Astrocyte (in vitro differentiated cells and primary cell): ENCODE measurements around the gene STK33.

Experiments used
- EZH2 ChIP-seq: IDR thresholded peaks from 2 replicates; pipeline ENCODE4 v1.6.1; 2012; ENCODE audit warnings: mild to moderate bottlenecking, low read length, inconsistent platforms; ENCODE audit not compliant: insufficient read depth
- TF ChIP-seq, protein P1 (sequence below): IDR thresholded peaks from 2 replicates; pipeline ENCODE4 v1.5.1; 2011; ENCODE audit warnings: low read depth, mild to moderate bottlenecking, inconsistent platforms, low read length, moderate library complexity; ENCODE audit not compliant: insufficient read depth

DNA sequence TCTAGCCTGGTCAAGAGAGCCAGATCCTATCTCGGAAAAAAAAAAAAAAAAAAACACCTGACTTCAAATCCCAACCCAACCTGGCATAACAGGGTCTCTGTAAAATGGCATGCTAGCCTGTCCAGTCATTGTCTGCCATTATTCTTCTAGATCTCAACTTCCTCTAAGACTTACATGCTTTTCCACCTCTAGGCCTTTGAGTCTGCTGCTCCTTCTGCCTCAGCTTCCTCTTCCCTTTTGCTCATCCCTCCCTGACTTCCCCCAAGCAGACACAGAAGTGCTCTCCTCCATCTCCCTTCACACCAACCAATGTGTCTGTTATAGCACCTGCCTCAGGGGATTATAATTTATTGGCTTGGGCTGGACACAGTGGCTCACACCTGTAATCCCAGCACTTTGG, 7.8 kb downstream of the STK33 start:
- TF ChIP-seq, protein P1, sequence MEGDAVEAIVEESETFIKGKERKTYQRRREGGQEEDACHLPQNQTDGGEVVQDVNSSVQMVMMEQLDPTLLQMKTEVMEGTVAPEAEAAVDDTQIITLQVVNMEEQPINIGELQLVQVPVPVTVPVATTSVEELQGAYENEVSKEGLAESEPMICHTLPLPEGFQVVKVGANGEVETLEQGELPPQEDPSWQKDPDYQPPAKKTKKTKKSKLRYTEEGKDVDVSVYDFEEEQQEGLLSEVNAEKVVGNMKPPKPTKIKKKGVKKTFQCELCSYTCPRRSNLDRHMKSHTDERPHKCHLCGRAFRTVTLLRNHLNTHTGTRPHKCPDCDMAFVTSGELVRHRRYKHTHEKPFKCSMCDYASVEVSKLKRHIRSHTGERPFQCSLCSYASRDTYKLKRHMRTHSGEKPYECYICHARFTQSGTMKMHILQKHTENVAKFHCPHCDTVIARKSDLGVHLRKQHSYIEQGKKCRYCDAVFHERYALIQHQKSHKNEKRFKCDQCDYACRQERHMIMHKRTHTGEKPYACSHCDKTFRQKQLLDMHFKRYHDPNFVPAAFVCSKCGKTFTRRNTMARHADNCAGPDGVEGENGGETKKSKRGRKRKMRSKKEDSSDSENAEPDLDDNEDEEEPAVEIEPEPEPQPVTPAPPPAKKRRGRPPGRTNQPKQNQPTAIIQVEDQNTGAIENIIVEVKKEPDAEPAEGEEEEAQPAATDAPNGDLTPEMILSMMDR: no peak
- no peak for TF ChIP-seq EZH2
